Keratinocyte (primary cell): Measurements from ENCODE around the gene ASTN2. TPM values are rescaled to one million over a fixed set of nuclear protein-coding genes. Genes with fewer than 3 reads are reported as not detected.

Experiments used
- DNase-seq: peaks from one replicate; pipeline ENCODE4 v3.0.0-alpha.2; 2011; ENCODE audit warnings: low read depth, missing footprints, low spot score
- FAIRE-seq: peaks from 2 replicates; lab custom pipeline; 2011; peaks lifted over from hg19 to GRCh38; lab: Jason Lieb, UNC
- H2AFZ ChIP-seq: 2 replicates; pipeline ENCODE4 v1.6.0; 2012; ENCODE audit warnings: low read length, control low read depth, inconsistent platforms; ENCODE audit not compliant: control insufficient read depth
- H3K27ac ChIP-seq: 2 replicates; pipeline ENCODE4 v1.5.1; 2011; ENCODE audit warnings: low read length; ENCODE audit not compliant: control insufficient read depth, insufficient read depth
- H3K27me3 ChIP-seq: 3 replicates; pipeline ENCODE4 v1.6.0; 2011; ENCODE audit warnings: low read length; ENCODE audit not compliant: control insufficient read depth, insufficient read depth; ENCODE audit errors: extremely low read depth
- H3K36me3 ChIP-seq, 2 experiments: 2 replicates in 1 of 2; 3 replicates in 1 of 2; pipeline ENCODE4 v1.5.1; 2011; ENCODE audit warnings: low read length in 2 of 2, mild to moderate bottlenecking in 1 of 2; ENCODE audit not compliant: control insufficient read depth in 2 of 2, insufficient read depth in 2 of 2; ENCODE audit errors: extremely low read depth in 1 of 2
- H3K4me1 ChIP-seq: 3 replicates; pipeline ENCODE4 v1.5.1; 2011; ENCODE audit warnings: low read length; ENCODE audit not compliant: control insufficient read depth, insufficient read depth; ENCODE audit errors: extremely low read depth
- H3K4me2 ChIP-seq: 3 replicates; pipeline ENCODE4 v1.6.0; 2011; ENCODE audit warnings: low read depth, low read length; ENCODE audit not compliant: control insufficient read depth, insufficient read depth; ENCODE audit errors: extremely low read depth
- H3K4me3 ChIP-seq, 3 experiments: fragments of 200-600 bp in 1 of 3; sonication (generic) in 1 of 3; 2 replicates in 2 of 3; 3 replicates in 1 of 3; pipeline ENCODE4 v1.5.1; 2011 to 2016; ENCODE audit warnings: low read length in 3 of 3, mild to moderate bottlenecking in 3 of 3, control low read depth in 2 of 3, inconsistent platforms in 1 of 3, low read depth in 1 of 3, mixed read lengths in 1 of 3, mixed run types in 1 of 3, moderate library complexity in 1 of 3; ENCODE audit not compliant: control insufficient read depth in 2 of 3, insufficient read depth in 2 of 3; ENCODE audit errors: extremely low read depth in 1 of 3
- H3K79me2 ChIP-seq: 2 replicates; pipeline ENCODE4 v1.6.0; 2012; ENCODE audit warnings: low read length; ENCODE audit not compliant: control insufficient read depth, insufficient read depth
- H3K9ac ChIP-seq: 3 replicates; pipeline ENCODE4 v1.6.0; 2011; ENCODE audit warnings: low read length; ENCODE audit not compliant: control insufficient read depth, insufficient read depth; ENCODE audit errors: extremely low read depth
- H3K9me1 ChIP-seq: 3 replicates; pipeline ENCODE4 v1.6.0; 2011; ENCODE audit warnings: low read length; ENCODE audit not compliant: control insufficient read depth, insufficient read depth; ENCODE audit errors: extremely low read depth
- H3K9me3 ChIP-seq: 2 replicates; pipeline ENCODE4 v1.5.1; 2012; ENCODE audit warnings: low read depth, low read length; ENCODE audit not compliant: control insufficient read depth
- H4K20me1 ChIP-seq: 3 replicates; pipeline ENCODE4 v1.6.0; 2011; ENCODE audit warnings: low read length; ENCODE audit not compliant: control insufficient read depth, insufficient read depth; ENCODE audit errors: extremely low read depth
- CTCF ChIP-seq, 3 experiments: IDR thresholded peaks in 1 of 3; conservative IDR thresholded peaks in 1 of 3; optimal IDR thresholded peaks in 1 of 3; 2 replicates in 2 of 3; 3 replicates in 1 of 3; pipeline versions ENCODE3 to v1.5.1; 2011; ENCODE audit warnings: low read length in 3 of 3, mild to moderate bottlenecking in 3 of 3, moderate library complexity in 2 of 3, control low read depth in 1 of 3, inconsistent platforms in 1 of 3; ENCODE audit not compliant: insufficient read depth in 2 of 3; ENCODE audit errors: extremely low read depth in 1 of 3
- EZH2 ChIP-seq: IDR thresholded peaks from one replicate; pipeline ENCODE4 v1.6.1; 2012; ENCODE audit warnings: inconsistent platforms, mild to moderate bottlenecking, low read length, moderate library complexity
- dilution Hi-C: fragments of 300-500 bp; cut with MboI; formaldehyde crosslinking; loops from one replicate; pipeline ENCODE4 v1.7.0; 2020; ENCODE audit warnings: low sequenced_read_pairs; ENCODE audit not compliant: extremely low pct_ligation_motif_present
- polyA plus RNA-seq, 5 experiments: library from polyadenylated mRNA; depleted of rRNA in 3 of 5; stranded (reverse) in 3 of 5; stranded (forward) in 1 of 5; unstranded in 1 of 5; fragments of >200 nt; gene quantifications; 1 replicate in 1 of 5; 2 replicates in 3 of 5; 3 replicates in 1 of 5; pipeline versions ENCODE4 v1.2.1 to v1.2.3, GENCODE V29; 2011 to 2012; ENCODE audit warnings: missing spikeins in 2 of 5, low read depth in 1 of 5, low replicate concordance in 1 of 5

The ASTN2 gene
- polyA plus RNA-seq, 1 donor (not counting 4 experiments of a cell fraction or from before 2014, with no cell fraction given), result 0.31 TPM

GRCh38 chr9:116998305-116998704, 416.6 kb downstream of the ASTN2 start:
- Histone ChIP-seq H3K4me2 (no peak overlapping the region), H3K79me2 (no peaks in the 10 kb centered on the region), H2AFZ (no peak overlapping the region), H3K9ac (no peak overlapping the region), H3K27me3 (no peaks in the 10 kb centered on the region), H4K20me1 (no peaks in the 10 kb centered on the region), H3K9me1 (no peaks in the 10 kb centered on the region), H3K4me1 (no peaks in the 10 kb centered on the region), H3K9me3 (no peaks in the 10 kb centered on the region), H3K27ac (no peak overlapping the region), H3K36me3 (no peaks in the 10 kb centered on the region), H3K4me3 (no peak overlapping the region)
- TF ChIP-seq CTCF (optimal IDR thresholded peaks at IDR 0.05 in 1 of 3, IDR thresholded peaks at IDR 0.05 in 1 of 3, conservative IDR thresholded peaks at IDR 0.05 in 1 of 3; ENCODE audit: extremely low read depth in 1 of 3, insufficient read depth in 2 of 3, low read length in 3 of 3) (no peak), EZH2 (no peak)
- FAIRE-seq (peak; percentile 32), DNase-seq (no peak)
- dilution Hi-C loops, result no loop called here

- H3K9me1 ChIP-seq, result no peaks in the 10 kb centered on the region
- H3K9me3 ChIP-seq, result no peaks in the 10 kb centered on the region
- dilution Hi-C loops, result no loop called here
- H3K79me2 ChIP-seq, result no peaks in the 10 kb centered on the region
- no peaks in the 10 kb centered on the region for H3K27me3 ChIP-seq
- H3K36me3 ChIP-seq, result no peaks in the 10 kb centered on the region
- TF ChIP-seq EZH2 (no peak), CTCF (optimal IDR thresholded peaks at IDR 0.05 in 1 of 3, IDR thresholded peaks at IDR 0.05 in 1 of 3, conservative IDR thresholded peaks at IDR 0.05 in 1 of 3; ENCODE audit: extremely low read depth in 1 of 3, insufficient read depth in 2 of 3, low read length in 3 of 3) (no peak)
- no peaks in the 10 kb centered on the region for H3K4me1 ChIP-seq
- no peak overlapping the region for H3K4me2 ChIP-seq
- no peak overlapping the region for H3K9ac ChIP-seq
- no peak overlapping the region for H2AFZ ChIP-seq
- no peak overlapping the region for H3K4me3 ChIP-seq
- no peaks in the 10 kb centered on the region for H4K20me1 ChIP-seq
- FAIRE-seq (no peak), DNase-seq (no peak)
- H3K27ac ChIP-seq, result no peak overlapping the region
Observed at GRCh38 chr9:116992865-116993264, 422.0 kb downstream of the ASTN2 start.
